H1 (cell line): ENCODE results near the gene GOLGA3.

Experiments
- BRCA1 ChIP-seq: IDR thresholded peaks from 2 replicates; pipeline ENCODE4 v1.6.1; 2012; ENCODE audit warnings: low read depth, low read length, improper control_type of control experiment
- EGR1 ChIP-seq: IDR thresholded peaks from 2 replicates; pipeline ENCODE4 v1.6.1; 2011; ENCODE audit warnings: low read depth, low read length, borderline replicate concordance
- EZH2 ChIP-seq: fragments of 200-600 bp; sonication (generic); IDR thresholded peaks from 2 replicates; pipeline ENCODE4 v1.7.1; 2012; ENCODE audit warnings: low read depth, mild to moderate bottlenecking, moderate library complexity, low read length, inconsistent platforms; ENCODE audit not compliant: severe bottlenecking
- GABPA ChIP-seq: IDR thresholded peaks from 2 replicates; pipeline ENCODE4 v1.6.1; 2011; ENCODE audit warnings: mild to moderate bottlenecking, low read length, moderate library complexity, borderline replicate concordance; ENCODE audit not compliant: insufficient read depth
- JUN ChIP-seq: IDR thresholded peaks from 2 replicates; pipeline ENCODE4 v1.6.1; 2011; ENCODE audit warnings: low read depth, mild to moderate bottlenecking, improper control_type of control experiment, low read length
- POLR2A ChIP-seq, 2 experiments: IDR thresholded peaks; 1 replicate in 1 of 2; 2 replicates in 1 of 2; pipeline ENCODE4 v1.6.1; 2011; ENCODE audit warnings: low read depth in 2 of 2, low read length in 2 of 2, mild to moderate bottlenecking in 2 of 2; ENCODE audit errors: control extremely low read depth in 1 of 2
- POLR2AphosphoS5 ChIP-seq: IDR thresholded peaks from 2 replicates; pipeline ENCODE4 v1.6.1; 2011; ENCODE audit warnings: low read depth, low read length
- RAD21 ChIP-seq, 2 experiments: IDR thresholded peaks in 1 of 2; conservative IDR thresholded peaks in 1 of 2; 2 replicates each; pipeline ENCODE4 v1.6.1; 2011; ENCODE audit warnings: low read depth in 2 of 2, low read length in 2 of 2, improper control_type of control experiment in 1 of 2, inconsistent platforms in 1 of 2, mild to moderate bottlenecking in 1 of 2, moderate library complexity in 1 of 2
- ZNF274 ChIP-seq: IDR thresholded peaks from 2 replicates; pipeline ENCODE4 v1.7.0; 2012; ENCODE audit warnings: low read length, borderline replicate concordance; ENCODE audit errors: extremely low read depth
- TF ChIP-seq, protein P1 (sequence below), 3 experiments: IDR thresholded peaks; 1 replicate in 2 of 3; 2 replicates in 1 of 3; pipeline versions ENCODE4 v1.5.1 to v1.6.1; 2011; ENCODE audit warnings: low read length in 3 of 3, mild to moderate bottlenecking in 3 of 3, inconsistent platforms in 2 of 3, low read depth in 1 of 3, moderate library complexity in 1 of 3; ENCODE audit not compliant: insufficient read depth in 1 of 3; ENCODE audit errors: control extremely low read depth in 1 of 3
- TF ChIP-seq, protein P2 (sequence below): IDR thresholded peaks from 2 replicates; pipeline ENCODE4 v1.6.1; 2012; ENCODE audit warnings: inconsistent platforms
- TF ChIP-seq, protein P3 (sequence below): IDR thresholded peaks from 2 replicates; pipeline ENCODE4 v1.6.1; 2011; ENCODE audit warnings: low read depth, mild to moderate bottlenecking, low read length; ENCODE audit not compliant: insufficient read depth

DNA sequence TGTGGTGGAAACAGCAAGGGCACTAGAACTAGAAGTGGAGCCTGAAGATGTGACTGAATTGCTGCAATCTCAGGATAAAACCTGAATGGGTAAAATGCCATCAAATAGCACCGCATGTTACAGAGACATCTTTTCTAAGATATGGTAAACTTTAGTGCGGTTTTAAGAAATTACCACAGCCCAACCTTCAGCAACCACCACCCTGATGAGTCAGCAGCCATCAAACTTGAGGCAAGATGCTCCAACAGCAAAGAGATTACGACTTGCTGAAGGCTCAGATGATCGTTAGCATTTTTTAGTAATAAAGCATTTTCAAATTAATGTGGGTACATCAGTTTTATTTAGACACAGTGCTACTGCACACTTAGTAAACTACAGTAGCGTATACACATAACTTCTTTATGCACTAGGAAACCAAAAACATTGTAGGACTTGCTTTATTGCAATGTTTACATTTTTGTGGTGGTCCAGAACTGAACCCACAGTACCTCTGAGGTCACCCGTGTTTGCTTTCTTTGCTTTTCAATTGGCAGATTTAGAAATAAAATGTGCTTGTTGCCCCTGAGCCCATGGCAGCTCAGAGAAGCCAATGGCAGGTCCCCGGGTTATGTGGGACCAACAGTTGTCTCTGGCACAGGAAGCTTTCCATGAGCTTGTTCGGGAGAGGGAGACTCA is 15.9 kb downstream of the GOLGA3 start:
- TF ChIP-seq, protein P1, sequence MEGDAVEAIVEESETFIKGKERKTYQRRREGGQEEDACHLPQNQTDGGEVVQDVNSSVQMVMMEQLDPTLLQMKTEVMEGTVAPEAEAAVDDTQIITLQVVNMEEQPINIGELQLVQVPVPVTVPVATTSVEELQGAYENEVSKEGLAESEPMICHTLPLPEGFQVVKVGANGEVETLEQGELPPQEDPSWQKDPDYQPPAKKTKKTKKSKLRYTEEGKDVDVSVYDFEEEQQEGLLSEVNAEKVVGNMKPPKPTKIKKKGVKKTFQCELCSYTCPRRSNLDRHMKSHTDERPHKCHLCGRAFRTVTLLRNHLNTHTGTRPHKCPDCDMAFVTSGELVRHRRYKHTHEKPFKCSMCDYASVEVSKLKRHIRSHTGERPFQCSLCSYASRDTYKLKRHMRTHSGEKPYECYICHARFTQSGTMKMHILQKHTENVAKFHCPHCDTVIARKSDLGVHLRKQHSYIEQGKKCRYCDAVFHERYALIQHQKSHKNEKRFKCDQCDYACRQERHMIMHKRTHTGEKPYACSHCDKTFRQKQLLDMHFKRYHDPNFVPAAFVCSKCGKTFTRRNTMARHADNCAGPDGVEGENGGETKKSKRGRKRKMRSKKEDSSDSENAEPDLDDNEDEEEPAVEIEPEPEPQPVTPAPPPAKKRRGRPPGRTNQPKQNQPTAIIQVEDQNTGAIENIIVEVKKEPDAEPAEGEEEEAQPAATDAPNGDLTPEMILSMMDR (IDR thresholded peaks at IDR 0.05; ENCODE audit: control extremely low read depth in 1 of 3, insufficient read depth in 1 of 3, low read depth in 1 of 3, low read length in 3 of 3) = no peak
- TF ChIP-seq, protein P2, sequence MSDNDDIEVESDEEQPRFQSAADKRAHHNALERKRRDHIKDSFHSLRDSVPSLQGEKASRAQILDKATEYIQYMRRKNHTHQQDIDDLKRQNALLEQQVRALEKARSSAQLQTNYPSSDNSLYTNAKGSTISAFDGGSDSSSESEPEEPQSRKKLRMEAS = no peak
- TF ChIP-seq RAD21 (IDR thresholded peaks at IDR 0.05 in 1 of 2, conservative IDR thresholded peaks at IDR 0.05 in 1 of 2; ENCODE audit: low read depth in 2 of 2, low read length in 2 of 2) (no peak), EZH2 (no peak), BRCA1 (no peak), POLR2A (IDR thresholded peaks at IDR 0.05; ENCODE audit: control extremely low read depth in 1 of 2, low read depth in 2 of 2, low read length in 2 of 2) (no peak), POLR2AphosphoS5 (no peak), ZNF274 (no peak), JUN (no peak), GABPA (no peak), EGR1 (no peak)
- TF ChIP-seq, protein P3, sequence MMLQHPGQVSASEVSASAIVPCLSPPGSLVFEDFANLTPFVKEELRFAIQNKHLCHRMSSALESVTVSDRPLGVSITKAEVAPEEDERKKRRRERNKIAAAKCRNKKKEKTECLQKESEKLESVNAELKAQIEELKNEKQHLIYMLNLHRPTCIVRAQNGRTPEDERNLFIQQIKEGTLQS = no peak
